GM12891 (cell line): ENCODE measurements around the gene MRPL12.

Source experiments
- DNase-seq: peaks from one replicate; pipeline ENCODE4 v3.0.0; 2011; ENCODE audit warnings: low spot score; ENCODE audit not compliant: insufficient read length
- FAIRE-seq: peaks from 2 replicates; lab custom pipeline; 2011; peaks lifted over from hg19 to GRCh38; lab: Jason Lieb, UNC
- PAX5 ChIP-seq: IDR thresholded peaks from 2 replicates; pipeline ENCODE4 v1.6.1; 2011; ENCODE audit warnings: low read length, moderate library complexity, mild to moderate bottlenecking; ENCODE audit not compliant: insufficient read depth, severe bottlenecking
- POLR2A ChIP-seq: IDR thresholded peaks from 2 replicates; pipeline ENCODE4 v1.6.1; 2011; ENCODE audit warnings: low read depth, low read length, control low read depth
- POLR2AphosphoS5 ChIP-seq: IDR thresholded peaks from 2 replicates; pipeline ENCODE4 v1.6.1; 2011; ENCODE audit warnings: low read depth, low read length, control low read depth
- POU2F2 ChIP-seq: IDR thresholded peaks from 2 replicates; pipeline ENCODE4 v1.6.1; 2011; ENCODE audit warnings: low read depth, mild to moderate bottlenecking, control low read depth, low read length, moderate library complexity
- SPI1 ChIP-seq: IDR thresholded peaks from 2 replicates; pipeline ENCODE4 v1.6.1; 2011; ENCODE audit warnings: low read depth, low read length, control low read depth
- TAF1 ChIP-seq: IDR thresholded peaks from 2 replicates; pipeline ENCODE4 v1.6.1; 2011; ENCODE audit warnings: low read depth, low read length, control low read depth

The MRPL12 gene

DNA sequence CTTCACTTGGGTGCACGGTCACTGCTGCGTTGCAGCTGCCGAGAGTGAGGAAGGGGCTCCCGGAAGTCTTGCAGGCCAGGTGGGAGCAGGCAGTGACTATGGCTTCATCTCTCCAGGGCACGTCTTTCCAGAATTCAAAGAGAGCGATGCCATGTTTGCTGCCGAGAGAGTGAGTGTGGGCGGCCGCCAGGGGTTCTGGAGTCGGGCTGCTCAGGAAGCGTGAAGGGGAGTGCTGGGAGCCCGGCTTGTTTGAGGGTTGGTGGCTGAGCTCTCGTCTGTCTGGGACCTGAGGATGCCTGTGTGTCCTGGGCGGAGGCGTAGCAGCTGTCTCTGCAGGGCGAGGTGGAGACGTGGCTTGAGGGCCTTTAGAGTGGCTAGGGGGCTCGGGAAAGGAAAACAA lies 13.1 kb upstream of the MRPL12 start:
- DNase-seq = no peak
- TF ChIP-seq TAF1 (no peak), POLR2A (no peak), POLR2AphosphoS5 (no peak), POU2F2 (no peak), PAX5 (no peak), SPI1 (no peak)
- FAIRE-seq = no peak

DNA sequence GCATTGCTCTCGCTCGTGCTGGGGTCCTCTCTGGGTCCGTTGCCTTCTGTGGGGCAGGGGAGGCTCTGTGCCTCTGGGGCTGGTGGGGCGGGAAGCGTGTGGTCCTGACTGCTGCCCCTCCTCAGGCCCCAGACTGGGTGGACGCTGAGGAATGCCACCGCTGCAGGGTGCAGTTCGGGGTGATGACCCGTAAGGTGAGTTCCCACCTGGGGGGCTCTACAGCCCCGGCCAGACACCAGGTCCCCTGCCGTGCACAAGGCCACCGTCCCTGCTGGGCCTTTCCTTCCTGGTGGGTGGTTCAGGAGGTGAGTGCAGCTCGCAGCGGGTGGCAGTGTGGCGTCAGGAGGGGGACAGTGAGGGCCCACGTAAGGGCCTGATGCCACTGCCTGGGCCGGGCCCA lies 12.6 kb upstream of the MRPL12 start:
- no peak for FAIRE-seq
- TF ChIP-seq SPI1 (no peak), PAX5 (no peak)
- no peak for DNase-seq

DNA sequence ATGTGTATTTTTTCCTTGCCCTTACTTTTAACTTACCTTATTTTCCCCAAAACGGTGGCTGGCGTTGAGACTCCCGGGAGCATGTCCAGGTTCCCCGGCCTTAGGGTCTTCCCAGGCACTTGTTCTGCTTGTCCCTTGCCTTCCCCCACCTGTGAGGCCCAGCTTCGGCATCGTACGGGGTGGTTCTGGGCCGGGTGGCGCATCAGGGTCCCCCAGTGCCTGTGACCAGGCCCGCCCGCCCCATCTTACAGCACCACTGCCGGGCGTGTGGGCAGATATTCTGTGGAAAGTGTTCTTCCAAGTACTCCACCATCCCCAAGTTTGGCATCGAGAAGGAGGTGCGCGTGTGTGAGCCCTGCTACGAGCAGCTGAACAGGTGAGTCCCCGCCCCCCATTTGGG lies 12.0 kb upstream of the MRPL12 start:
- no peak for TF ChIP-seq POU2F2
- TF ChIP-seq POLR2A = no peak
- no peak for TF ChIP-seq SPI1
- TF ChIP-seq TAF1 = no peak
- TF ChIP-seq PAX5 = no peak
- TF ChIP-seq POLR2AphosphoS5 = no peak
- no peak for DNase-seq
- no peak for FAIRE-seq

DNA sequence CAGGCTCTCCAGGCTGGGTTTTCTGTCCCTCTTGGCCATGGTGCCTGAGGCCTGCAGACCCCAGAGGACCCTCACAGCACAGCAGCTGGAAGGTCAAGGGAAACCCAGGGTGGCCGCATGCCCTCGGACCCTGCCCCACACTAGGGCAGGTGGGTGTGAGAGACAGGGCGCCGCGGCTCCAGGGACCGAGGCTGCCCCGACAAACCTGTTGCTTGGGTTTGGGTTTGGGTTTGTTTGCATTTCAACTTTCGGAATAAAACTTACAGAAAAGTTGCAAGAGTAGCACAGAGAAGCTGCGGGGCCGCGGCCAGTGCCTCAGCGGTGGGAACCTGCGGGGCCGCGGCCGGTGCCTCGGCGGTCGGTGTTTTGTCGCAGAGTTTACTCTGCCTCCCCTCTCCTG lies 11.6 kb upstream of the MRPL12 start:
- FAIRE-seq = no peak

DNA sequence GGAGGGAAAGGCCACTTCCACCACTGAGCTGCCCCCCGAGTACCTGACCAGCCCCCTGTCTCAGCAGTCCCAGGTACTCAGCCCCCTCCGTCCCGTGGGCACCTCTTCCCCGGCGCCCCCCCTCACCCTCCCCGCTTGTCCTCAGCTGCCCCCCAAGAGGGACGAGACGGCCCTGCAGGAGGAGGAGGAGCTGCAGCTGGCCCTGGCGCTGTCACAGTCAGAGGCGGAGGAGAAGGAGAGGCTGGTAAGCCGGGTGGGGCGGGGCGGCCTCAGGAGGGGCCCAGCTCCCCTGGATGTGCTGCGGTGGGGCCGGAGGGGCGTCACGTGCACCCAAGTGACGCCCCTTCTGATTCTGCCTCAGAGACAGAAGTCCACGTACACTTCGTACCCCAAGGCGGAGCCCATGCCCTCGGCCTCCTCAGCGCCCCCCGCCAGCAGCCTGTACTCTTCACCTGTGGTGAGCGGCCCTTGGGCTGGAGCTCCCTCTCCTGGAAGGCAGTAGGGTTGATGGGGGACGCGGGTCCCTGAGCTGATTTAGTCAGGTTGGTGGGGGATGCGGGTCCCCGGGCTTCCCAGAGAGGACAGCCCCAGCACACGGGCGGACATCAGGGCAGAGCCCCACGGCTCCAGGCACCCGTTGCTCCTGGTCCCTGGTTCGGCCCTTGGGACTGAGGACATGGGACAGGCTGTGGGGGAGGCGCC lies 9.5 kb upstream of the MRPL12 start:
- no peak for FAIRE-seq
- TF ChIP-seq POLR2AphosphoS5 = no peak
- no peak for TF ChIP-seq POU2F2
- no peak for TF ChIP-seq SPI1
- TF ChIP-seq TAF1 = no peak
- no peak for TF ChIP-seq POLR2A
- TF ChIP-seq PAX5 = no peak
- DNase-seq = no peak

More for the DNA sequence above, 11.6 kb upstream of the MRPL12 start:
- no peak for DNase-seq
- no peak for TF ChIP-seq PAX5
- no peak for TF ChIP-seq POU2F2
- no peak for TF ChIP-seq SPI1
- TF ChIP-seq POLR2A = no peak
- TF ChIP-seq TAF1 = no peak
- no peak for TF ChIP-seq POLR2AphosphoS5

DNA sequence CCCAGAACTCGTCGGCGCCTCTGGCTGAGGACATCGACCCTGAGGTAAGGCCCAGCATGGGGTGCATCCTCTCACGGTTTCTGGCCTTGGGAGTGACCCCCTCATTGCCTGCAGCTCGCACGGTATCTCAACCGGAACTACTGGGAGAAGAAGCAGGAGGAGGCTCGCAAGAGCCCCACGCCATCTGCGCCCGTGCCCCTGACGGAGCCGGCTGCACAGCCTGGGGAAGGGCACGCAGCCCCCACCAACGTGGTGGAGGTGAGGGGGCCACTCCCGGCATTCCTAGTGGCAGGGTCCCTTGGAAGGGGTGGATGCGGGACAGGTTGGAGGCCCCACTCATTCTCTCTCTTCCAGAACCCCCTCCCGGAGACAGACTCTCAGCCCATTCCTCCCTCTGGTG lies 8.4 kb upstream of the MRPL12 start:
- TF ChIP-seq POLR2AphosphoS5 (no peak), TAF1 (no peak), PAX5 (no peak), POU2F2 (no peak), POLR2A (no peak), SPI1 (no peak)
- DNase-seq = no peak
- no peak for FAIRE-seq

DNA sequence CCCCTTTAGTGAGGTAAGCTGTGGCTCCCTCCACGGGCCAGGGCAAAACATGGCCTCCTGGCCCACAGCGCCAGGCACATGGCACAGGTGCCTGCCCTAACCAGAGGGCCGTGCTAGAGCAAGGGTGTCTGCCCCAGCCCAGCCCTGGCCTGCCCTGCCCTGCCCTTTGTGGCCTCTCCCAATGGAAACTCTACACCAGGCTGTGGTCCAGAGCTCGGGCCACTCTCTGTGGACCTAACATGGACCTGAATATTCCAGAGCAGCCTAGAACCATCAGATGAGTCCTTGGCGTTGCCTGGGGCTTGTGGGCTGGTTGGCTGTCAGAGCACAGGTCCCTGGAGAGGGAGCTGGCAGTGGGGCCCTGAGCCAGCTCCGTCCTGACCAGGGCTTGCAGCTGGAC lies 8.0 kb upstream of the MRPL12 start:
- DNase-seq (no peak), FAIRE-seq (no peak)
- no peak for TF ChIP-seq SPI1
- TF ChIP-seq POLR2AphosphoS5 = no peak
- TF ChIP-seq POLR2A = no peak
- TF ChIP-seq PAX5 = no peak
- no peak for TF ChIP-seq TAF1
- no peak for TF ChIP-seq POU2F2

DNA sequence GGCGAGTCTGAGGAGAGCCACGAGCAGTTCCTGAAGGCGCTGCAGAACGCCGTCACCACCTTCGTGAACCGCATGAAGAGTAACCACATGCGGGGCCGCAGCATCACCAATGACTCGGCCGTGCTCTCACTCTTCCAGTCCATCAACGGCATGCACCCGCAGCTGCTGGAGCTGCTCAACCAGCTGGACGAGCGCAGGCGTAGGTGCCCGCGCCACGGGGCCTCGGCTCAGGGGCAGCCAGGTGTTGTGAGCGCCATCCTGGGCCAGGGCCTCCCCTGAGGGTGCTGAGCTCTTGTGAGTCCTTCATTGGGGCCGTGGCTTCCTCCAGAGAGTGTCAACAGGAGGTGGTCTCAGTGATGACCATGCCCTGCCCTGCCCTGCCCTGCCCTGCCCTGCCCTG lies 7.4 kb upstream of the MRPL12 start:
- FAIRE-seq (no peak), DNase-seq (no peak)
- TF ChIP-seq POU2F2 (no peak), TAF1 (no peak)

DNA sequence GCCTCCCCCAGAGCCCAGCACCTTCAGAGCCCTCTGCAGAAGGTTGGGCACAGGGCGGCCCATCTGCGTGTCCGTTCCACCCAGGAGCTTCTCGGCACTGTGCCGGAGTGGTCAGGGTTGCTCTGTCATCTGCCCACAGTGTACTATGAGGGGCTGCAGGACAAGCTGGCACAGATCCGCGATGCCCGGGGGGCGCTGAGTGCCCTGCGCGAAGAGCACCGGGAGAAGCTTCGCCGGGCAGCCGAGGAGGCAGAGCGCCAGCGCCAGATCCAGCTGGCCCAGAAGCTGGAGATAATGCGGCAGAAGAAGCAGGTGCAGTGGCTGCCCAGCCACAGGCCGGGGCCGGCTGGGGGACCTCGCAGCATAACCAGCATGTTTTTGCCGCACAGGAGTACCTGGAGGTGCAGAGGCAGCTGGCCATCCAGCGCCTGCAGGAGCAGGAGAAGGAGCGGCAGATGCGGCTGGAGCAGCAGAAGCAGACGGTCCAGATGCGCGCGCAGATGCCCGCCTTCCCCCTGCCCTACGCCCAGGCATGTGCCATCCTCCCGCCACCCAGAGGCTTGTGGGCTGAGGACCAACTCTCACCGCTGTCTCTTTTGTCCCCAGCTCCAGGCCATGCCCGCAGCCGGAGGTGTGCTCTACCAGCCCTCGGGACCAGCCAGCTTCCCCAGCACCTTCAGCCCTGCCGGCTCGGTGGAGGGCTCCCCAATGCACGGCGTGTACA lies 6.8 kb upstream of the MRPL12 start:
- TF ChIP-seq SPI1 (no peak), TAF1 (no peak), POU2F2 (no peak), POLR2AphosphoS5 (no peak), POLR2A (no peak), PAX5 (no peak)
- FAIRE-seq = no peak
- no peak for DNase-seq
